ENCODE data around the gene NT5DC3.

Gene NT5DC3

DNA sequence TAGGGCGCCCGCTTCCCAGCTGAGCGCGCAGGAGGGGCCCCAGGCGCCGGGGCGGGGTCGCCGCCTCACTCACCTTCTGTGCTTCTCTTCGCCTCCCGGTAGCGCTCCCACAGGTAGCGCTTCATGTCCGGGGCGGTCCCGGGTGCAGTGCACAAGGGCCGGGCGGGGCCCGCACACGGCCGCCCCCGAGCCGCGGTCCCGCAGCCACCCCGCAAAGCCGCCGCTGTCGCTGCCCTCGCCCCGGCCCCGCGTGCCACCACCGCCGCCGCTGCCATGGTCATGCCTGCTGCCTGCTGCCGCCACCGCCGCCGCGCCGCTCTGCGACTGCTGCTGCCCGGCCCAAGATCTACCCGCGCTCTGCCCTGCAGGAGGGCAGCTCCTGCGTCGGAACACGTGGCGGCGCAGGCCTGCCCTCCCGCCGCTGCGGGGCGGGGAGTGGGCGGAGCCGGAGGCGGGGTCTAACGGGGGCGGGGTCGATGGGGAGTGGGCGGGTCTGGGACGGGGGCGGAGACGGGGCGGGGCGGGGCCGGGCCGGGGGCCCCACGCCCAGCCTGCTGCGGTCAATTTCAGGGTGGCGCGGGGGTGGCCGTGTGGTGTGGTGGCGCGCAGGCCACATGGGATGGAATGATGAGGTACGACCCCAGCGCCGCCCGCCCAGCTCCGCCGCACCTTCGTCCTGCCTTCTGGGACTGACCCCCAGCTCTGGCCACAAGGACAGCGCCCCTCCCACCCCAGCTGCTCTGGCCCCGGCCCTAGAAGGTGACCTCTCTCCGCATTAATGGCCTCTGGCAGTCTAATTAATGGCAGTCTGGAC lies at the start of gene NT5DC3:
Gene NT5DC3, minus strand, starts transcription at position 359 of the 814 bp plus-strand sequence. Its CDS starts 78 bp downstream, at position 281.
- H3K36me3 Mint-ChIP-seq (ENCODE audit: low read depth) = peaks cover 10% of the 10 kb centered on the region
- peak; percentile 89 for ATAC-seq

DNA sequence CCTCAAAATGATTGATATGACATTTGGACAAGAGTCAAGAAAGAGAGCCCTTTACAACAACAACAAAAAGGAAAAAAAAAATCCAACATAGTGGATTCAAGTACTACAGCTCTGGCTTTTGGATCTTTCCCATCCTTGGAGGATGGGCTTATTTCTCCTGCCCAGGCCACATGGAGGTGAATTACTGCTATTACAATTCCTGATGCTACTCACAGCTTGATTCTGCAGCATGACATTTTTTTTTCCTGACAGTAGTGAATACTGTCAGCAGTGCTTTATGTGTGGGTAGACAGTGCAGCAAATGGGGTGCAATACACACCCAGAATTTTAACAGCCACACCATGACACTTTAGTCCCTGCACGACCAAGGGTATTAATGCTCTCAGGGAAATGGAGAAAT lies 46.7 kb upstream of the NT5DC3 start:
- Mint-ChIP-seq H3K4me1 (peaks cover 12% of the 10 kb centered on the region), H3K27ac (no peak overlapping the region)

More for the DNA sequence above, at the start of gene NT5DC3:
- peaks cover 21% of the 10 kb centered on the region for H3K4me1 Mint-ChIP-seq
- H3K27me3 Mint-ChIP-seq = no peaks in the 10 kb centered on the region
- peak; percentile 80 for DNase-seq
- peak within 1 kb of the TSS; percentile 75 for H3K27ac Mint-ChIP-seq
- no peaks in the 10 kb centered on the region for H3K9me3 Mint-ChIP-seq
- H3K4me3 Mint-ChIP-seq = peak within 1 kb of the TSS; percentile 82

DNA sequence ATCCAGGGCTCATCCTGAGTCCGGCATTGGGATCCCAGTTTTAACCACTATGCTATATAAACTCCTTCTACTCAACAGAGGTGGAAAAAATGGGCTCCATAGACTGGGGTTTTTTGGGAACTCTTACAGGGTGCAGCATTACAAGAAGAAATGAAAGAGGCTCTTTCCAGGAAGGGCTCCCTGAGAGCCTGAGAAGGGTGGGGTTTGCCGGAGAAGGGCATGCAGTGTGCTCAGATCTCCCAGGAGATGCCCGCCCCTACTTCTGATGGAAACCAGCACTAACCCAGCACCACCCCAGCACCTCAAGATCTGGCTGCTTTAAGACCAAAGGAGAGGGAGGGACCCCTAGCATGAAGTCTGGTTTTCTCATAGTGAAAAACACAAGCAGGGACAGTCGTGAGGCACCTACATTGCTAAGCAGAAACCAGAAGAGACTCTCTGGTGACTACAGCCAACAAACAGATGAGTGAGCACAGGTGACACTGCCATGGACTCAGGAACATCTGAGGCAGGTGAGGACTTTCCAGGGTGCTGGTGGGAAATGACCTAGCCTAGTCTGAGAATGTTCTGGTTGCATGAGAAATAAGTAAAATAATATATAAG lies 45.3 kb upstream of the NT5DC3 start:
- DNase-seq (no peak), ATAC-seq (no peak)
- no peaks in the 10 kb centered on the region for H3K27me3 Mint-ChIP-seq
- H3K4me3 Mint-ChIP-seq = no peak overlapping the region
- no peak overlapping the region for H3K27ac Mint-ChIP-seq
- H3K4me1 Mint-ChIP-seq = peaks cover 18% of the 10 kb centered on the region
- no peaks in the 10 kb centered on the region for H3K36me3 Mint-ChIP-seq (ENCODE audit: low read depth)
- H3K9me3 Mint-ChIP-seq = no peaks in the 10 kb centered on the region

More for the DNA sequence above, 46.7 kb upstream of the NT5DC3 start:
- no peaks in the 10 kb centered on the region for H3K36me3 Mint-ChIP-seq (ENCODE audit: low read depth)
- H3K9me3 Mint-ChIP-seq = no peaks in the 10 kb centered on the region
- DNase-seq (no peak), ATAC-seq (no peak)
- H3K27me3 Mint-ChIP-seq = no peaks in the 10 kb centered on the region
- no peak overlapping the region for H3K4me3 Mint-ChIP-seq

DNA sequence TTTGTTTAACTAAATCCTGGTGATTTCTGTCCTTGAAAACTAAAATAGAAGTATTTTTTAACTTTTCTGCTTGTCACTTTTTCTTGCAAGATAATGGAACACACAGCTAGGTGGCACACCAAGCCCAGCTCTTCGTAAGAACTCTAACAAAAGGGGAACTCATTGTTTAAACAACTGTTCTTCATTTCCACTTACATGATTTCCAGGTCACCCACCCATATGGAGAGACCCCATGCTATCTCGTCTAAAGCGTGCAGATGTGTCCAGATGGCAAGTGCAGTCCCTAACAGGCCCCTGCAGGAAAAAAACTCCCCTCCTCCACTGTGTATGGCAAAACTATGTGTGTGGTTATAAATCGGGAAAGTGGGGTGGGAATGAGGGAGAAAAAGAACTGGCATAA lies 43.3 kb upstream of the NT5DC3 start:
- Mint-ChIP-seq H3K36me3 (ENCODE audit: low read depth) (no peaks in the 10 kb centered on the region), H3K4me1 (peaks cover 37% of the 10 kb centered on the region), H3K27me3 (no peaks in the 10 kb centered on the region), H3K9me3 (no peaks in the 10 kb centered on the region), H3K4me3 (no peak overlapping the region), H3K27ac (no peak overlapping the region)
- ATAC-seq (no peak), DNase-seq (no peak)

DNA sequence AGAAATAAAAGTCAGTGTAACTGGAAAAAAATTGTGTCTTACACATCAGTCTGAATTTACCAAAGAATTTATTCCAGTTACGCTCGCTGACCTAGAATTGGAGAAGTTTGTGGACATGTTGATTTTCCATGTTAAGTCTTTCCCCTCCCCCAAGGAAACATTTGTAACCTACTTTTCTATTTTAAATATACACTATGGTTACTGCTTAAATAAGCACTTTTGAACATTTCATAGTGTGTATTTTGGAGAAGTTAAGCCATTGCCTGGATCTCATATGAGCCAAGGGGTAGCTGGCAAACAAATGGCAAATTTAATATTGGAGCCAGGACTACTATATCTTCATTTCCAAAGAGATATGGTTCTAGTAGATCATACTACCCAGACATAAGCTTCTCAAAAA lies 42.9 kb upstream of the NT5DC3 start:
- no peak overlapping the region for H3K27ac Mint-ChIP-seq
- no peaks in the 10 kb centered on the region for H3K9me3 Mint-ChIP-seq
- H3K4me3 Mint-ChIP-seq = no peak overlapping the region
- no peaks in the 10 kb centered on the region for H3K27me3 Mint-ChIP-seq
- DNase-seq (no peak), ATAC-seq (no peak)
- H3K36me3 Mint-ChIP-seq (ENCODE audit: low read depth) = no peaks in the 10 kb centered on the region
- peaks cover 41% of the 10 kb centered on the region for H3K4me1 Mint-ChIP-seq

DNA sequence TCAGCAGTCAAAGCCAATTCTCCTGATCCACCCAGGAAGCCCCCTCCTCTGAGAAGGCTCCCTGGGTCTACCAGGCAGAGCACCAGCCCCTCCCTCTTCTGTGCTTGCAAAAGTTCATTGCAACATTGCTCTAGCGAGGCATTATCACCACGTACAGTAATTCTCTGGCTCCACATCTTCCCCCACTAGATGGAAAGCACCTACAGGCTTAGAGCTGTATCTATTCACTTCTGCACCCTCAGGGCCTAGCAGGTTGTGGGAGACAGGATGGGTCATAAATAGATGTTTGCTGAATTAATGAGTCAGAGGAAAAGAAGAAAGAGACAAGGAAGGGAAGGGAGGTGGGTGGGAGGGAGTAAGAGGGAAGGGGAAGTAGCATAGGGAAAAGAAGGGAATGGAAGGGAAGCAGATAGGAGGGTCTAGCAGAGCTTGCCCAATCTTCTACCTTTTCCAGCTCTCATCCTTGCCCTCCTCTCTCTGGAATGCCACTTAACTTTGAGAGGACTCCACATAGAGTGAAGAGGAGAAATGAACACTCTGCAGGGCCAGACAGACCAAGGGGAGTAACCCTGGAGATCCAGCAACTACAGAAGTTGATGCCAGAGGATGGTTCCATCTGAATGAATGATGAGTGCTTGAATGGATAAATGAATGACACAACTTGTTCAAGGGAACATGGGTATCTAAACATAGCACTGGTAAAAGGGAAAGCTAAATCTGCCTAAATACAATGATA lies 42.0 kb upstream of the NT5DC3 start:
- Mint-ChIP-seq H3K36me3 (ENCODE audit: low read depth) (no peaks in the 10 kb centered on the region), H3K4me3 (no peak overlapping the region), H3K27ac (no peak overlapping the region), H3K27me3 (no peaks in the 10 kb centered on the region), H3K9me3 (no peaks in the 10 kb centered on the region), H3K4me1 (peaks cover 48% of the 10 kb centered on the region)
- ATAC-seq (no peak), DNase-seq (no peak)

DNA sequence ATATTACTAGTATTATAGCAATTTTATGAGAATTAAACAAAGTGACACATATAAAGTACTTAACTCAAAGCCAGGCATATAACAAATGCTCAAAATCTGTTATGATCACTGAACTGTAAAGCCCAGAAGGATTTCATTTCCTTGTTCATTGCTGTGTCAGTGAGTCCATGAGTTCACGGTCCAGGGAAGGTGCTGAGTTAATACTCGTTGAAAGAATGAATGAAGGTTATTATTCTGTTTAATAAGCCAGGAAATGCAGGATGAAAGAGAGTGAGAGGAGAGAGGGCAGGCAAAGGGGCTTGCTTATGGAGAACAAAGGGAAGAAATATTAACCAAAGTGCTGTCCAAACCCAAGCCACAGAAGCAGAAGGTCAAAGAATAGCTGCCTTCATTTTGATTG lies 40.2 kb upstream of the NT5DC3 start:
- H3K4me3 Mint-ChIP-seq = no peak overlapping the region
- H3K36me3 Mint-ChIP-seq (ENCODE audit: low read depth) = no peaks in the 10 kb centered on the region
- DNase-seq (no peak), ATAC-seq (no peak)
- H3K9me3 Mint-ChIP-seq = no peaks in the 10 kb centered on the region
- no peaks in the 10 kb centered on the region for H3K27me3 Mint-ChIP-seq
- peaks cover 47% of the 10 kb centered on the region for H3K4me1 Mint-ChIP-seq
- H3K27ac Mint-ChIP-seq = no peak overlapping the region

DNA sequence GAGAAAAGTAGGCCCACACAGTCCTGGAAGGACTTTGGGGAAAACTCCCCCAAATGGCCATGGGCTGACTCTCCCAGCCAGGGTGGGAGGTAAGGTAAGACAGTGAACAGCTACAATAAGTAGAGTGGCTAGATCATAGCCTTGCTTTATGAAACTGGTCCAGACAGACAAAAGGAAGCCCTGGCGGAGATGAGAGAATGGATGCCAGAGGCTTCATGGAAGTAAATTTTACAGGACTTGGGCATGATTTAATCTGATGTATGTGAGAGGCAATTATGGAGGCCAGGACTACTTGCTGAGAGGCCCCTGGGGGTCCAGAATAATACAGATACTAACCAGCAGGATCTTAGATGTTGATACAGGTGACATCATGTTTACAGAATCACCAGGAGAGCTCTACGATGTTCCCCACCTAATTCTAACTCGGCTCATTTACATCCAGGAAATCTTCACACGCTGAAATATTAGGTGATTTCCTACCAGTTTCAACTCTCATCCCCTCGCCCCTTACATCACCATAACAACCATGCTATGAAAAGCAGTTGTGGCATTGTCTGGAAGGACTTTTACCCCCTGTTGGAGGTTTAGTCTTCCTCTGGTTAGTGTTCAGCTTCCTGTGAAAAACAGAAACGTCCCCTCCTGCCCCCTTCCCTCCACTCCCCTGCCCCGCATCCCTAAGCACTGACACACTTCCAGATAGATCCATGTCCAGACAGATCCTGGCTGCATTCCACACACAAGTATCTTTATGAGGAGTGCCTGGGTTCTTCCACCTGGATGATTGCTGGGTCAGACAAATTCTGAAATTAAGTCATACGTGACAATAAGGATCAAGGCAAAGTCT lies 39.5 kb upstream of the NT5DC3 start:
- Mint-ChIP-seq H3K27ac (peak overlapping the region; percentile 12), H3K4me3 (no peak overlapping the region), H3K4me1 (peaks cover 46% of the 10 kb centered on the region), H3K27me3 (no peaks in the 10 kb centered on the region), H3K9me3 (no peaks in the 10 kb centered on the region), H3K36me3 (ENCODE audit: low read depth) (no peaks in the 10 kb centered on the region)
- DNase-seq (no peak), ATAC-seq (peak; percentile 56)

DNA sequence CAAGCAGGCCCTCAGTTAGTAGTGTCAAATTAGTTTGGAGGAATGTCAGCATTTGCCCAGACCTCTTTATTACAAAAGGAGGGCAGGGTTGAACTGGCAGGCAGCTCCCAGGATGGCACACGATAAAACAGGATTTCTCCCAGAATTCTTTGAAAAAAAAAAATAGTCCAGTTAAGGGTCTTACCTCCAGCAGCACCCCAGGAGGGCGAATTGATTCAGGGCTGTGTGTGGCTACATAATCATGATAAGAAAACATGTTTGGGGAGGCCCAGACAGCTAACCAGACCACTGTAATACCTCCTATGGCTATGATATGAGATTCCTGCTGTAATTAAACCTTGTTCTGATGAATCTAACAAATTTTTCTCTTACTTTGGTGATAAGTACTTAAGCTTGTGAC lies 38.8 kb upstream of the NT5DC3 start:
- peaks cover 46% of the 10 kb centered on the region for H3K4me1 Mint-ChIP-seq
- H3K27me3 Mint-ChIP-seq = no peaks in the 10 kb centered on the region
- DNase-seq (no peak), ATAC-seq (no peak)
- H3K4me3 Mint-ChIP-seq = no peak overlapping the region
- peak overlapping the region; percentile 2 for H3K27ac Mint-ChIP-seq
- no peaks in the 10 kb centered on the region for H3K9me3 Mint-ChIP-seq
- no peaks in the 10 kb centered on the region for H3K36me3 Mint-ChIP-seq (ENCODE audit: low read depth)

DNA sequence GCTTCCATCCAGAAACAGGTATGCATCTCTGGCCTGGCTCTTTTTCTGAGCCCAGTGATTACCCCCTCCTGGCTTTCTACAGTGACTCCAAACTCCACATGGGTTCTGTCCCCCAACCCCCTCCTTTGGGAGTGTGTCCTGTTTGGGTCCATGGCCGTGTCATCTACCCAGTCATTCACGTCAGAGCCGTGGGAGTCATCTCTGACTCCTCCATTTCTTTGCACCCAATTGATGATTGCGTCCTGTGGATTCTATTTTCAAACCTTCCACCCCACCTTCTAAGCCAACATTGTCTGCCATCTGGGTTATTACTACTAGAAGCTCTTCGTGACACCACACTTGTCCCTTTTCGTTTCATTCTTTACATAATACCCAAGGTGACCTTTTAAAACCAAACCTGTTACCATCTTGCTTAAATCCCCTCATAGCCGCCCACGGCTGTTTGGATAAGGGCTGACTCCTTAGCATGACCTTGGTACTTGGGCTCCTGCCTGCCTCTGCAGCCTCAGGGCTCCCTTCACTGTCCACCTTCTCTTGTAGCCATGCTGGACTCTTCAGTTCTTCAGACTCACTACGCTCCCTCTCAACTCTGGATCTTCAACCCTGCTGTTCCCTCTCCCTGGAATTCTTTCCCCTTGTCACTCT lies 38.1 kb upstream of the NT5DC3 start:
- DNase-seq (peak; percentile 42), ATAC-seq (peak; percentile 65)
- no peaks in the 10 kb centered on the region for H3K27me3 Mint-ChIP-seq
- H3K27ac Mint-ChIP-seq = peak overlapping the region; percentile 35
- no peaks in the 10 kb centered on the region for H3K36me3 Mint-ChIP-seq (ENCODE audit: low read depth)
- no peak overlapping the region for H3K4me3 Mint-ChIP-seq
- peaks cover 41% of the 10 kb centered on the region for H3K4me1 Mint-ChIP-seq
- H3K9me3 Mint-ChIP-seq = no peaks in the 10 kb centered on the region

DNA sequence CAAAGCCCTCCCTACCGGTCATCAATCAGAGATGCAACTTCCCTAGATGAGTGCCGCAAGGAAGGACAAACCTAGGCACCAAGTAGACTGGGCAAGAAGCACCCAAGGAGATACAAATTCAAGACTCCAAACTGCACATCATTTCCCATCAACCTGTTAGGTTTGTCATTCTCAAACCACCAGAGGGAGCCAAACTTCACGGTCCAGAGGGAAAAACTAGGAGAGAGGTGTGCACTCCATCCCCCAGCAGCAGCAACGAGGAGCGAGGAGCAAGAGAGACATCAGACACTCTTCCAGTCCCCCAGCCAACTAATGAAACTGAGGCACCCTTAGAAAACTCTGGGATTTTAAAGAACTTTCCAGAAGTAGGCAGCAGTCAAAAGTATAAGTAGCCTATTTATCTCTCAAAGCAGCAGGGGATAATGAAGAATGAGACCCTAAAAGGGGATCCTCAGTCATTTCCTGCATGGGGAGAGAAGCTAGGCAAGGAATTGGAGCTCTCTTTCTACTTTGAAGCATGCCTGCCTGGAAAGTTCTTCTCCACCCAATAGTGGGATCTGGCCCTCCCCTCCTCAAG lies 37.0 kb upstream of the NT5DC3 start:
- Mint-ChIP-seq H3K4me3 (no peak overlapping the region), H3K9me3 (no peaks in the 10 kb centered on the region), H3K27ac (no peak overlapping the region), H3K27me3 (no peaks in the 10 kb centered on the region), H3K4me1 (peaks cover 41% of the 10 kb centered on the region), H3K36me3 (ENCODE audit: low read depth) (no peaks in the 10 kb centered on the region)
- DNase-seq (peak; percentile 62), ATAC-seq (peak; percentile 68)

DNA sequence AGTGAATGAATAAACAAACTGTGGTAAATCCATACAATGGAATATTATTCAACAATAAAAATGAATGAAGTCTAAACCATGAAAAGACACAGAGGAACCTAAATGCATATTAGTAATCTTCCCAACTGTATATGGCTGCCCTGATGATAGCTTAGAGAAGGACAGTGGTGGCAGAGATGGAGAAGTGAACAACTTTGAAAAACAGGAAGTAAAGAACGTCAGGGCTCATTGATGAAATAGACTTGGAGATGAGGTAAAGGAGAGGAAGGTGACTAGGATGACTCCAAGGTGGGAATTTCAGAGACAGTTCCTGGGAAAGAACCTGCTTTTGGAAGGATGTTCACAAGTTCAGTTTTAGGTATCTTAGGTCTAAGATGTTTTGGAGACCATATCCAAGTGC lies 36.3 kb upstream of the NT5DC3 start:
- ATAC-seq (no peak), DNase-seq (no peak)
- Mint-ChIP-seq H3K27me3 (no peaks in the 10 kb centered on the region), H3K9me3 (no peaks in the 10 kb centered on the region), H3K27ac (no peak overlapping the region), H3K4me1 (peaks cover 38% of the 10 kb centered on the region), H3K4me3 (no peak overlapping the region), H3K36me3 (ENCODE audit: low read depth) (no peaks in the 10 kb centered on the region)

DNA sequence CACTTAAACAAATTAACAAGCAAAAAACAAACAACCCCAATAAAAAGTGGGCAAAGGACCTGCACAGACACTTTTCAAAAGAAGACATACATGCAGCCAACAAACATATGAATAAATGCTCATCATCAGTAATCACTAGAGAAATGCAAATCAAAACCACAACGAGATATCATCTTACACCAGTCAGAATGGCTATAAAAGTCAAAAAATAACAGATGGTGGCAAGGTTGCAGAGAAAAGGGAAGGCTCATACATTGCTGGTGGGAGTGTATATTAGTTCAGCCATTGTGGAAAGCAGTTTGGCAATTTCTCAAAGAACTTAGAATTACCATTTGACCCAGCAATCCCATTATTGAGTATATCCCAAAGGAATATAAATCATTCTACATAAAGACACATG lies 34.6 kb upstream of the NT5DC3 start:
- Mint-ChIP-seq H3K27ac (no peak overlapping the region), H3K4me3 (no peak overlapping the region), H3K36me3 (ENCODE audit: low read depth) (no peaks in the 10 kb centered on the region), H3K4me1 (peaks cover 27% of the 10 kb centered on the region), H3K27me3 (peaks cover 3% of the 10 kb centered on the region), H3K9me3 (no peaks in the 10 kb centered on the region)
- no peak for DNase-seq
- no peak for ATAC-seq
